H1 (cell line): ENCODE data around the gene RNF111. TPM values are rescaled to one million over a fixed set of nuclear protein-coding genes. Genes with fewer than 3 reads are reported as not detected.

Experiments
- CTCF ChIA-PET: fragments of 300-600 bp; sonication (Branson Sonifier 250); formaldehyde crosslinking; loops from one replicate; lab custom pipeline; 2021; ENCODE audit not compliant: partially characterized antibody; lab: Charles Lee
- POLR2A ChIA-PET: fragments of 300-600 bp; sonication (Branson Sonifier 250); formaldehyde crosslinking; loops from one replicate; lab custom pipeline; 2021; ENCODE audit warnings: inconsistent platforms; ENCODE audit not compliant: partially characterized antibody; lab: Charles Lee
- DNase-seq, 2 experiments: peaks; one replicate each; pipeline versions ENCODE4 v3.0.0 to v3.0.0-alpha.2; 2010 to 2022; ENCODE audit warnings: low spot score in 2 of 2, low read depth in 1 of 2, mixed read lengths in 1 of 2
- FAIRE-seq: peaks from 2 replicates; lab custom pipeline; 2011; peaks lifted over from hg19 to GRCh38; lab: Jason Lieb, UNC
- H2AFZ ChIP-seq: 2 replicates; pipeline ENCODE4 v1.8.1; 2012; ENCODE audit warnings: low read length, inconsistent platforms
- H2AK5ac ChIP-seq: 2 replicates; pipeline ENCODE4 v1.6.1; 2013; ENCODE audit warnings: low read depth, low read length
- H2BK120ac ChIP-seq: replicated peaks from 2 replicates; pipeline ENCODE3; 2013; ENCODE audit warnings: low read depth, low read length, inconsistent platforms
- H2BK12ac ChIP-seq: 2 replicates; pipeline ENCODE4 v1.6.1; 2013; ENCODE audit warnings: low read depth, low read length
- H2BK15ac ChIP-seq: 2 replicates; pipeline ENCODE4 v1.6.1; 2013; ENCODE audit warnings: low read length
- H2BK20ac ChIP-seq: 2 replicates; pipeline ENCODE4 v1.6.1; 2013; ENCODE audit warnings: low read length
- H2BK5ac ChIP-seq: 2 replicates; pipeline ENCODE4 v1.6.1; 2013; ENCODE audit warnings: low read depth, low read length
- H3K14ac ChIP-seq: 2 replicates; pipeline ENCODE4 v1.6.1; 2013; ENCODE audit warnings: inconsistent platforms; ENCODE audit not compliant: insufficient read length
- H3K18ac ChIP-seq: 2 replicates; pipeline ENCODE4 v1.6.1; 2013; ENCODE audit warnings: low read length; ENCODE audit errors: extremely low read depth
- H3K23ac ChIP-seq: 2 replicates; pipeline ENCODE4 v1.6.1; 2013; ENCODE audit warnings: inconsistent platforms; ENCODE audit not compliant: insufficient read length
- H3K23me2 ChIP-seq: 2 replicates; pipeline ENCODE4 v1.6.1; 2013; ENCODE audit warnings: low read depth, low read length
- H3K27ac ChIP-seq: 2 replicates; pipeline ENCODE4 v1.6.1; 2011; ENCODE audit warnings: low read depth, low read length, inconsistent platforms
- H3K27me3 ChIP-seq, 4 experiments: replicated peaks in 1 of 4; 1 replicate in 1 of 4; 2 replicates in 3 of 4; pipeline versions ENCODE4 v1.6.1 to v1.8.1; 2011 to 2013; ENCODE audit warnings: low read length in 3 of 4, mild to moderate bottlenecking in 3 of 4, inconsistent platforms in 2 of 4, mixed read lengths in 2 of 4, moderate library complexity in 1 of 4; ENCODE audit not compliant: control insufficient read depth in 3 of 4, insufficient read depth in 3 of 4; ENCODE audit errors: extremely low read depth in 1 of 4
- H3K36me3 ChIP-seq, 4 experiments: 2 replicates each; pipeline versions ENCODE4 v1.6.1 to v1.8.1; 2011 to 2013; ENCODE audit warnings: mild to moderate bottlenecking in 4 of 4, low read length in 3 of 4, moderate library complexity in 2 of 4, control low read depth in 1 of 4, inconsistent platforms in 1 of 4; ENCODE audit not compliant: insufficient read depth in 4 of 4, control insufficient read depth in 2 of 4
- H3K4ac ChIP-seq: replicated peaks from 2 replicates; pipeline ENCODE3; 2013; ENCODE audit warnings: low read length, low read depth, mixed read lengths, inconsistent platforms; ENCODE audit not compliant: insufficient read length
- H3K4me1 ChIP-seq, 4 experiments: replicated peaks in 1 of 4; 1 replicate in 1 of 4; 2 replicates in 3 of 4; pipeline versions ENCODE4 v1.6.1 to v1.8.1; 2011 to 2013; ENCODE audit warnings: low read length in 3 of 4, inconsistent platforms in 2 of 4, mixed read lengths in 1 of 4; ENCODE audit not compliant: insufficient read depth in 4 of 4, control insufficient read depth in 3 of 4
- H3K4me2 ChIP-seq, 2 experiments: 2 replicates each; pipeline versions ENCODE4 v1.6.1 to v1.8.1; 2011 to 2013; ENCODE audit warnings: low read depth in 2 of 2, low read length in 2 of 2, control low read depth in 1 of 2, inconsistent platforms in 1 of 2, mild to moderate bottlenecking in 1 of 2; ENCODE audit not compliant: insufficient read depth in 1 of 2
- H3K4me3 ChIP-seq, 4 experiments: fragments of 200-600, 300-600 bp in 1 of 4; sonication (generic), shearing (Covaris generic), sonication (Bioruptor Twin) in 1 of 4; 2 replicates each; pipeline versions ENCODE4 v1.5.1 to v1.8.1; 2011 to 2016; ENCODE audit warnings: low read length in 4 of 4, low read depth in 3 of 4, control low read depth in 2 of 4, inconsistent platforms in 2 of 4, mild to moderate bottlenecking in 2 of 4, mixed read lengths in 1 of 4, moderate library complexity in 1 of 4; ENCODE audit not compliant: insufficient read depth in 2 of 4; ENCODE audit errors: extremely low read depth in 1 of 4
- H3K56ac ChIP-seq: replicated peaks from 2 replicates; pipeline ENCODE3; 2013; ENCODE audit warnings: low read depth, mild to moderate bottlenecking, mixed read lengths, low read length, inconsistent platforms; ENCODE audit not compliant: insufficient read length
- H3K79me1 ChIP-seq: 2 replicates; pipeline ENCODE4 v1.6.1; 2013; ENCODE audit warnings: low read depth, low read length, control low read depth
- H3K79me2 ChIP-seq, 2 experiments: 2 replicates each; pipeline versions ENCODE4 v1.6.1 to v1.8.1; 2012 to 2013; ENCODE audit warnings: low read length in 2 of 2, mild to moderate bottlenecking in 2 of 2, inconsistent platforms in 1 of 2; ENCODE audit not compliant: insufficient read depth in 2 of 2, control insufficient read depth in 1 of 2
- H3K9ac ChIP-seq, 4 experiments: replicated peaks in 1 of 4; 1 replicate in 1 of 4; 2 replicates in 3 of 4; pipeline versions ENCODE4 v1.6.1 to v1.8.1; 2011 to 2013; ENCODE audit warnings: low read depth in 3 of 4, low read length in 3 of 4, control low read depth in 2 of 4, mild to moderate bottlenecking in 2 of 4, moderate library complexity in 2 of 4, inconsistent platforms in 1 of 4; ENCODE audit errors: extremely low read depth in 1 of 4
- H3K9me3 ChIP-seq, 2 experiments: 2 replicates each; pipeline versions ENCODE4 v1.6.1 to v1.8.1; 2012 to 2013; ENCODE audit warnings: mild to moderate bottlenecking in 2 of 2, moderate library complexity in 2 of 2, control low read depth in 1 of 2, inconsistent platforms in 1 of 2, low read depth in 1 of 2, low read length in 1 of 2, mixed read lengths in 1 of 2; ENCODE audit not compliant: insufficient read depth in 2 of 2
- H4K20me1 ChIP-seq, 2 experiments: replicated peaks in 1 of 2; 2 replicates each; pipeline versions ENCODE3 to v1.8.1; 2011 to 2013; ENCODE audit warnings: inconsistent platforms in 2 of 2, low read length in 2 of 2, mild to moderate bottlenecking in 1 of 2; ENCODE audit not compliant: insufficient read depth in 2 of 2, control insufficient read depth in 1 of 2
- H4K5ac ChIP-seq: 2 replicates; pipeline ENCODE4 v1.6.1; 2013; ENCODE audit warnings: low read length, low read depth, mixed read lengths, inconsistent platforms; ENCODE audit not compliant: insufficient read length
- H4K8ac ChIP-seq: 2 replicates; pipeline ENCODE4 v1.8.0; 2013; ENCODE audit warnings: mild to moderate bottlenecking, moderate library complexity, low read length, inconsistent platforms; ENCODE audit not compliant: insufficient read depth; ENCODE audit errors: extremely low read depth
- H4K91ac ChIP-seq: replicated peaks from 2 replicates; pipeline ENCODE3; 2013; ENCODE audit warnings: low read length, mixed read lengths, inconsistent platforms; ENCODE audit not compliant: insufficient read length
- CEBPB ChIP-seq: IDR thresholded peaks from 2 replicates; pipeline ENCODE4 v1.6.1; 2012; ENCODE audit warnings: low read depth, low read length
- GABPA ChIP-seq: IDR thresholded peaks from 2 replicates; pipeline ENCODE4 v1.6.1; 2011; ENCODE audit warnings: mild to moderate bottlenecking, low read length, moderate library complexity, borderline replicate concordance; ENCODE audit not compliant: insufficient read depth
- WGBS, 2 experiments: shearing (Covaris generic) in 1 of 2; methylation state at CpG; one replicate each; pipeline versions ENCODE4 v1.1.6 to v1.1.7; 2013 to 2015; ENCODE audit warnings: low lambda C conversion rate in 2 of 2, mixed read lengths in 2 of 2, inconsistent platforms in 1 of 2, low coverage in 1 of 2, missing lambda C conversion rate in 1 of 2; ENCODE audit not compliant: insufficient replicate concordance in 2 of 2, insufficient coverage in 1 of 2, insufficient read length in 1 of 2; ENCODE audit errors: extremely low coverage in 1 of 2, missing lambda C conversion rate in 1 of 2; 5-methylcytosine and 5-hydroxymethylcytosine counted together
- polyA plus RNA-seq, 7 experiments: library from polyadenylated mRNA; depleted of rRNA in 3 of 7; stranded (reverse) in 5 of 7; unstranded in 2 of 7; fragments of >200 nt in 5 of 7; fragments of 200-250 nt in 2 of 7; gene quantifications; 1 replicate in 5 of 7; 2 replicates in 1 of 7; 4 replicates in 1 of 7; pipeline versions ENCODE4 v1.2.1 to v1.2.3, GENCODE V29; 2011 to 2013; ENCODE audit warnings: missing spikeins in 2 of 7, mixed read lengths in 2 of 7
- total RNA-seq: library from RNA; stranded (reverse); fragmentation: NEBNext Ultra II Directional; extraction: Animal tissue kit (Norgen Biotek cat#: 25700); gene quantifications from 2 replicates; pipeline ENCODE4 v1.2.1, GENCODE V29; 2021

Gene RNF111
- total and polyA plus RNA-seq, 2 of the 8 experiments (the other 6 are each of a cell fraction or from before 2014, with no cell fraction given) = 18.5 to 26.6 TPM

- no peaks in the 10 kb centered on the region for H3K9me3 ChIP-seq
- no peaks in the 10 kb centered on the region; the same call in 1 of the 2 replicates for H3K23me2 ChIP-seq
- H4K8ac ChIP-seq = no peak overlapping the region
- no peak overlapping the region for H2BK5ac ChIP-seq
- peak; percentile 50 for FAIRE-seq
- H3K79me2 ChIP-seq = peaks cover 0 to 25% of the 10 kb centered on the region in 2 experiments; a peak in 3 of 4 replicates
- POLR2A ChIA-PET = no interaction called here
- no peak overlapping the region for H3K9ac ChIP-seq
- TF ChIP-seq CEBPB (peak; percentile 59; the same call in 1 of the 2 replicates), GABPA (no peak)
- TF ChIP-seq, all 59 proteins: peak for 1
- Histone ChIP-seq H4K91ac (no peak overlapping the region), H4K5ac (no peak overlapping the region), H3K4ac (no peak overlapping the region), H3K4me3 (no peak overlapping the region), H3K27ac (no peak overlapping the region), H3K4me1 (peaks cover 0 to 3% (median 0%) of the 10 kb centered on the region in 4 experiments; a peak in 3 of 7 replicates), H3K23ac (no peak overlapping the region), H3K14ac (no peak overlapping the region), H4K20me1 (peaks cover 0 to 1% of the 10 kb centered on the region in 2 experiments), H2BK15ac (no peak overlapping the region), H2BK12ac (no peak overlapping the region), H3K79me1 (no peaks in the 10 kb centered on the region), H3K18ac (no peak overlapping the region), H2AK5ac (no peak overlapping the region), H3K36me3 (no peaks in the 10 kb centered on the region), H2AFZ (no peak overlapping the region; the same call in 1 of the 2 replicates), H3K56ac (no peak overlapping the region), H2BK120ac (no peak overlapping the region), H2BK20ac (no peak overlapping the region), H3K4me2 (no peak overlapping the region), H3K27me3 (no peaks in the 10 kb centered on the region)
- no peak for DNase-seq
- CTCF ChIA-PET = interaction anchor here (0.6 to 1.5 kb wide), 3 partner anchors 11 to 543 kb away, joined by 3 read pairs; no protein-coding TSS in a partner anchor
- WGBS, 2 experiments = 44% methylated on average over 4 of the region's 4 CpGs; no CpG with 5 or more reads in 1 of the 2 experiments
Measured at GRCh38 chr15:58985443-58985842, 2.0 kb upstream of the RNF111 start.
